Osteoblast (primary cell): ENCODE measurements around the gene IGF2R. TPM values are rescaled to one million over a fixed set of nuclear protein-coding genes. Genes with fewer than 3 reads are reported as not detected.
A peak's percentile ranks its signal among the peaks of the same experiment; 100 is the strongest.
"Not testable (repeated sequence)": the region's sequence is repeated elsewhere in the genome, so short reads cannot be mapped to it uniquely, and the experiment has no call there.

ENCODE experiments used
- DNase-seq: peaks from one replicate; pipeline ENCODE4 v3.0.0; 2011; ENCODE audit warnings: low spot score, mixed read lengths; ENCODE audit not compliant: insufficient read length; ENCODE audit errors: missing footprints
- H2AFZ ChIP-seq: 2 replicates; pipeline ENCODE4 v1.6.0; 2011; ENCODE audit warnings: mild to moderate bottlenecking, low read length
- H3K27ac ChIP-seq: 2 replicates; pipeline ENCODE4 v1.5.1; 2011; ENCODE audit warnings: mild to moderate bottlenecking, low read depth, low read length, moderate library complexity
- H3K27me3 ChIP-seq: 2 replicates; pipeline ENCODE4 v1.6.0; 2012; ENCODE audit warnings: mild to moderate bottlenecking, control low read depth, inconsistent platforms, low read length, moderate library complexity; ENCODE audit not compliant: insufficient read depth
- H3K36me3 ChIP-seq: 2 replicates; pipeline ENCODE4 v1.5.1; 2011; ENCODE audit warnings: mild to moderate bottlenecking, low read length, control low read depth, moderate library complexity; ENCODE audit not compliant: insufficient read depth
- H3K4me1 ChIP-seq: 2 replicates; pipeline ENCODE4 v1.5.1; 2011; ENCODE audit warnings: mild to moderate bottlenecking, low read length, control low read depth, moderate library complexity; ENCODE audit not compliant: insufficient read depth
- H3K4me2 ChIP-seq: 2 replicates; pipeline ENCODE4 v1.6.0; 2011; ENCODE audit warnings: mild to moderate bottlenecking, low read length; ENCODE audit not compliant: insufficient read depth
- H3K4me3 ChIP-seq: fragments of 200-600 bp; sonication (generic); 3 replicates; pipeline ENCODE4 v1.5.1; 2012; ENCODE audit warnings: mild to moderate bottlenecking, low read length, inconsistent platforms; ENCODE audit not compliant: insufficient read depth
- H3K79me2 ChIP-seq: 2 replicates; pipeline ENCODE4 v1.6.0; 2012; ENCODE audit warnings: mild to moderate bottlenecking, low read length, control low read depth, inconsistent platforms; ENCODE audit not compliant: insufficient read depth
- H3K9me3 ChIP-seq: 2 replicates; pipeline ENCODE4 v1.5.1; 2011; ENCODE audit warnings: low read depth, low read length, control low read depth
- H4K20me1 ChIP-seq: 2 replicates; pipeline ENCODE4 v1.6.0; 2012; ENCODE audit warnings: mild to moderate bottlenecking, low read length, control low read depth; ENCODE audit not compliant: insufficient read depth
- CTCF ChIP-seq: IDR thresholded peaks from 2 replicates; pipeline ENCODE4 v1.5.1; 2011; ENCODE audit warnings: mild to moderate bottlenecking, low read depth, low read length, moderate library complexity; ENCODE audit errors: extremely low read depth
- total RNA-seq: library from RNA; depleted of rRNA; stranded (reverse); fragments of >200 nt; gene quantifications from 2 replicates; pipeline ENCODE4 v1.2.3, GENCODE V29; 2012

IGF2R gene
- total RNA-seq, 1 donor: 174 TPM

GRCh38 chr6:160131636-160132296 lies 162.9 kb downstream of the IGF2R start:
- no peak for TF ChIP-seq CTCF
- no peak for DNase-seq
- H3K27me3 ChIP-seq: no peaks in the 10 kb centered on the region

GRCh38 chr6:160132297-160132637 lies 163.4 kb downstream of the IGF2R start:
- Histone ChIP-seq H2AFZ (no peak overlapping the region), H3K4me3 (no peak overlapping the region), H3K36me3 (no peaks in the 10 kb centered on the region), H4K20me1 (no peaks in the 10 kb centered on the region), H3K27ac (peak overlapping the region; percentile 15), H3K79me2 (no peaks in the 10 kb centered on the region), H3K27me3 (no peaks in the 10 kb centered on the region), H3K4me1 (peaks cover 7% of the 10 kb centered on the region), H3K9me3 (no peaks in the 10 kb centered on the region), H3K4me2 (no peak overlapping the region)
- DNase-seq: no peak
- TF ChIP-seq CTCF: no peak

More at GRCh38 chr6:160131636-160132296, 162.9 kb downstream of the IGF2R start:
- Histone ChIP-seq H4K20me1 (no peaks in the 10 kb centered on the region), H2AFZ (no peak overlapping the region), H3K4me2 (no peak overlapping the region), H3K4me3 (no peak overlapping the region), H3K4me1 (peaks cover 7% of the 10 kb centered on the region), H3K79me2 (no peaks in the 10 kb centered on the region), H3K9me3 (no peaks in the 10 kb centered on the region), H3K36me3 (no peaks in the 10 kb centered on the region), H3K27ac (no peak overlapping the region)

- peaks cover 7% of the 10 kb centered on the region for H3K4me1 ChIP-seq
- peak; percentile 98 for DNase-seq
- H3K4me2 ChIP-seq: no peak overlapping the region
- H3K79me2 ChIP-seq: no peaks in the 10 kb centered on the region
- no peaks in the 10 kb centered on the region for H3K27me3 ChIP-seq
- TF ChIP-seq CTCF: no peak
- no peaks in the 10 kb centered on the region for H3K9me3 ChIP-seq
- no peak overlapping the region for H2AFZ ChIP-seq
- H4K20me1 ChIP-seq: no peaks in the 10 kb centered on the region
- H3K27ac ChIP-seq: peak overlapping the region; percentile 15
- H3K36me3 ChIP-seq: no peaks in the 10 kb centered on the region
- no peak overlapping the region for H3K4me3 ChIP-seq
Observed at GRCh38 chr6:160132776-160133338, 164.0 kb downstream of the IGF2R start.

GRCh38 chr6:160133441-160134336 lies 164.8 kb downstream of the IGF2R start:
- TF ChIP-seq CTCF: no peak
- Histone ChIP-seq H3K9me3 (no peaks in the 10 kb centered on the region), H3K4me3 (no peak overlapping the region), H4K20me1 (no peaks in the 10 kb centered on the region), H3K27ac (no peak overlapping the region), H3K36me3 (no peaks in the 10 kb centered on the region), H3K4me2 (no peak overlapping the region), H2AFZ (no peak overlapping the region), H3K27me3 (no peaks in the 10 kb centered on the region), H3K79me2 (no peaks in the 10 kb centered on the region), H3K4me1 (peaks cover 12% of the 10 kb centered on the region)
- no peak for DNase-seq

- DNase-seq, H3K4me2 ChIP-seq, H3K4me3 ChIP-seq, H3K27me3 ChIP-seq, H4K20me1 ChIP-seq, H3K27ac ChIP-seq, H3K36me3 ChIP-seq, H3K9me3 ChIP-seq, H2AFZ ChIP-seq, H3K79me2 ChIP-seq: not testable (repeated sequence)
- H3K4me1 ChIP-seq: peaks cover 18% of the 10 kb centered on the region
Observed at GRCh38 chr6:160134337-160134751, 165.5 kb downstream of the IGF2R start.
